Body of pancreas (tissue), 4 donors: Measurements from ENCODE around the gene CCDC185.

Source experiments
- CTCF ChIP-seq, 7 experiments: fragments of 450-650 bp in 4 of 7; fragments of 200-600 bp in 3 of 7; sonication (generic) in 3 of 7; IDR thresholded peaks; one replicate each; pipeline ENCODE4 v1.5.1; 2016 to 2019; ENCODE audit warnings: antibody characterized with exemption in 7 of 7
- POLR2A ChIP-seq, 3 donors: fragments of 450-650 bp; IDR thresholded peaks; one replicate each; pipeline ENCODE4 v1.6.1; 2016; ENCODE audit warnings: antibody characterized with exemption in 3 of 3, mild to moderate bottlenecking in 2 of 3

DNA sequence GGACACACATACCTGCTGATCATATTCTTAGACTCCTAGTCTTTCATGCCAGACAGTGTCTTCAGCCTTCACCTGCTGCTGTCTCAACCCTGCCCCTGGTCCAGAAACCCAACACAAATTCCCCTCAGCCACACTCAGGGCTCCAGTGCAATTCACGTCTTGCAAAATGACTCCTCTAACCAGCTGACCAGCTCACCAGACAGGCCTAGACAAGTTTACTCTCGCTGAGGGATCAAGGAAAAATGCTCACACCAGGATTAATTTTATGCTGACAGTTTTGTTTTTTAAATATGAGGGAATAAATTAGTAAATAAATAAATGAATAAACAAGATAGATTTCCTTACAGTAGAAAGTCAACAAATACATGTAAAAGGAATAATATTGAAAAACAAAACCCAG lies 28.5 kb downstream of the CCDC185 start:
- no peak for TF ChIP-seq CTCF (IDR thresholded peaks at IDR 0.05)
- no peak for TF ChIP-seq POLR2A (IDR thresholded peaks at IDR 0.05)
